ENCODE data around the gene LRRC3. TPM values are rescaled to one million over a fixed set of nuclear protein-coding genes. Genes with fewer than 3 reads are reported as not detected.

Gene LRRC3
- polyA plus RNA-seq, 1 of the 3 experiments (the other 2 are of a cell fraction), result 2.3 TPM

- CTCF ChIA-PET, result interaction anchor here (0.7 to 1.0 kb wide), 2 partner anchors 31 to 128 kb away, joined by 3 read pairs; no protein-coding TSS in a partner anchor
- no peak overlapping the region for H3K4me3 ChIP-seq (ENCODE audit: low read depth in 2 of 2, low read length in 1 of 2)
- H4K20me1 ChIP-seq (ENCODE audit: insufficient read depth), result no peaks in the 10 kb centered on the region
- 45% methylated on average over 14 of the region's 40 CpGs for WGBS (ENCODE audit: low lambda C conversion rate)
- peaks cover 9% of the 10 kb centered on the region for H3K9me3 ChIP-seq
- H3K4me2 ChIP-seq, result no peak overlapping the region
- no peak overlapping the region for H2AFZ ChIP-seq (ENCODE audit: low read depth)
- H3K27me3 ChIP-seq (ENCODE audit: insufficient read depth), result no peaks in the 10 kb centered on the region
- no peak overlapping the region for H3K9ac ChIP-seq
- peaks cover 0 to 3% of the 10 kb centered on the region in 2 experiments; a peak in 1 of 4 replicates for H3K4me1 ChIP-seq (ENCODE audit: control insufficient read depth in 1 of 2, insufficient read depth in 2 of 2, low read depth in 1 of 2, low read length in 1 of 2)
- H3K9me2 ChIP-seq, result no peaks in the 10 kb centered on the region
- no peak for DNase-seq
- H3K27ac ChIP-seq (ENCODE audit: low read depth in 2 of 2, low read length in 1 of 2), result no peak overlapping the region
- H3K79me2 ChIP-seq (ENCODE audit: insufficient read depth), result no peaks in the 10 kb centered on the region
- TF ChIP-seq ELF1 (IDR thresholded peaks at IDR 0.05) (no peak), CHD2 (IDR thresholded peaks at IDR 0.05; ENCODE audit: low read length, partially characterized antibody) (no peak), FOXJ3 (CRISPR knock-in tag; IDR thresholded peaks at IDR 0.05) (no peak), RCOR1 (IDR thresholded peaks at IDR 0.05; ENCODE audit: low read length) (no peak)
- TF ChIP-seq, protein P1, sequence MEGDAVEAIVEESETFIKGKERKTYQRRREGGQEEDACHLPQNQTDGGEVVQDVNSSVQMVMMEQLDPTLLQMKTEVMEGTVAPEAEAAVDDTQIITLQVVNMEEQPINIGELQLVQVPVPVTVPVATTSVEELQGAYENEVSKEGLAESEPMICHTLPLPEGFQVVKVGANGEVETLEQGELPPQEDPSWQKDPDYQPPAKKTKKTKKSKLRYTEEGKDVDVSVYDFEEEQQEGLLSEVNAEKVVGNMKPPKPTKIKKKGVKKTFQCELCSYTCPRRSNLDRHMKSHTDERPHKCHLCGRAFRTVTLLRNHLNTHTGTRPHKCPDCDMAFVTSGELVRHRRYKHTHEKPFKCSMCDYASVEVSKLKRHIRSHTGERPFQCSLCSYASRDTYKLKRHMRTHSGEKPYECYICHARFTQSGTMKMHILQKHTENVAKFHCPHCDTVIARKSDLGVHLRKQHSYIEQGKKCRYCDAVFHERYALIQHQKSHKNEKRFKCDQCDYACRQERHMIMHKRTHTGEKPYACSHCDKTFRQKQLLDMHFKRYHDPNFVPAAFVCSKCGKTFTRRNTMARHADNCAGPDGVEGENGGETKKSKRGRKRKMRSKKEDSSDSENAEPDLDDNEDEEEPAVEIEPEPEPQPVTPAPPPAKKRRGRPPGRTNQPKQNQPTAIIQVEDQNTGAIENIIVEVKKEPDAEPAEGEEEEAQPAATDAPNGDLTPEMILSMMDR (IDR thresholded peaks at IDR 0.05), result no peak
- TF ChIP-seq, protein P2, sequence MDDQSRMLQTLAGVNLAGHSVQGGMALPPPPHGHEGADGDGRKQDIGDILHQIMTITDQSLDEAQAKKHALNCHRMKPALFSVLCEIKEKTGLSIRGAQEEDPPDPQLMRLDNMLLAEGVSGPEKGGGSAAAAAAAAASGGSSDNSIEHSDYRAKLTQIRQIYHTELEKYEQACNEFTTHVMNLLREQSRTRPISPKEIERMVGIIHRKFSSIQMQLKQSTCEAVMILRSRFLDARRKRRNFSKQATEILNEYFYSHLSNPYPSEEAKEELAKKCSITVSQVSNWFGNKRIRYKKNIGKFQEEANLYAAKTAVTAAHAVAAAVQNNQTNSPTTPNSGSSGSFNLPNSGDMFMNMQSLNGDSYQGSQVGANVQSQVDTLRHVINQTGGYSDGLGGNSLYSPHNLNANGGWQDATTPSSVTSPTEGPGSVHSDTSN (IDR thresholded peaks at IDR 0.05), result no peak
- TF ChIP-seq, protein P3, sequence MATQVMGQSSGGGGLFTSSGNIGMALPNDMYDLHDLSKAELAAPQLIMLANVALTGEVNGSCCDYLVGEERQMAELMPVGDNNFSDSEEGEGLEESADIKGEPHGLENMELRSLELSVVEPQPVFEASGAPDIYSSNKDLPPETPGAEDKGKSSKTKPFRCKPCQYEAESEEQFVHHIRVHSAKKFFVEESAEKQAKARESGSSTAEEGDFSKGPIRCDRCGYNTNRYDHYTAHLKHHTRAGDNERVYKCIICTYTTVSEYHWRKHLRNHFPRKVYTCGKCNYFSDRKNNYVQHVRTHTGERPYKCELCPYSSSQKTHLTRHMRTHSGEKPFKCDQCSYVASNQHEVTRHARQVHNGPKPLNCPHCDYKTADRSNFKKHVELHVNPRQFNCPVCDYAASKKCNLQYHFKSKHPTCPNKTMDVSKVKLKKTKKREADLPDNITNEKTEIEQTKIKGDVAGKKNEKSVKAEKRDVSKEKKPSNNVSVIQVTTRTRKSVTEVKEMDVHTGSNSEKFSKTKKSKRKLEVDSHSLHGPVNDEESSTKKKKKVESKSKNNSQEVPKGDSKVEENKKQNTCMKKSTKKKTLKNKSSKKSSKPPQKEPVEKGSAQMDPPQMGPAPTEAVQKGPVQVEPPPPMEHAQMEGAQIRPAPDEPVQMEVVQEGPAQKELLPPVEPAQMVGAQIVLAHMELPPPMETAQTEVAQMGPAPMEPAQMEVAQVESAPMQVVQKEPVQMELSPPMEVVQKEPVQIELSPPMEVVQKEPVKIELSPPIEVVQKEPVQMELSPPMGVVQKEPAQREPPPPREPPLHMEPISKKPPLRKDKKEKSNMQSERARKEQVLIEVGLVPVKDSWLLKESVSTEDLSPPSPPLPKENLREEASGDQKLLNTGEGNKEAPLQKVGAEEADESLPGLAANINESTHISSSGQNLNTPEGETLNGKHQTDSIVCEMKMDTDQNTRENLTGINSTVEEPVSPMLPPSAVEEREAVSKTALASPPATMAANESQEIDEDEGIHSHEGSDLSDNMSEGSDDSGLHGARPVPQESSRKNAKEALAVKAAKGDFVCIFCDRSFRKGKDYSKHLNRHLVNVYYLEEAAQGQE (IDR thresholded peaks at IDR 0.05; ENCODE audit: low read depth, low read length), result no peak
- TF ChIP-seq, protein P4, sequence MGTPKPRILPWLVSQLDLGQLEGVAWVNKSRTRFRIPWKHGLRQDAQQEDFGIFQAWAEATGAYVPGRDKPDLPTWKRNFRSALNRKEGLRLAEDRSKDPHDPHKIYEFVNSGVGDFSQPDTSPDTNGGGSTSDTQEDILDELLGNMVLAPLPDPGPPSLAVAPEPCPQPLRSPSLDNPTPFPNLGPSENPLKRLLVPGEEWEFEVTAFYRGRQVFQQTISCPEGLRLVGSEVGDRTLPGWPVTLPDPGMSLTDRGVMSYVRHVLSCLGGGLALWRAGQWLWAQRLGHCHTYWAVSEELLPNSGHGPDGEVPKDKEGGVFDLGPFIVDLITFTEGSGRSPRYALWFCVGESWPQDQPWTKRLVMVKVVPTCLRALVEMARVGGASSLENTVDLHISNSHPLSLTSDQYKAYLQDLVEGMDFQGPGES (IDR thresholded peaks at IDR 0.05; ENCODE audit: low read depth, low read length), result no peak
- POLR2A ChIA-PET, result no interaction called here
- peaks cover 10% of the 10 kb centered on the region for H3F3A ChIP-seq (replicated peaks; ENCODE audit: insufficient read depth)
- H3K36me3 ChIP-seq (replicated peaks in 1 of 2; ENCODE audit: control insufficient read depth in 1 of 2, insufficient read depth in 2 of 2, low read length in 1 of 2), result no peaks in the 10 kb centered on the region
Measured at GRCh38 chr21:44425307-44425894, 29.9 kb upstream of the LRRC3 start.

All from SK-N-SH (cell line).